Endothelial cell of umbilical vein (primary cell): Measurements from ENCODE around the gene ANKS1B. TPM values are rescaled to one million over a fixed set of nuclear protein-coding genes. Genes with fewer than 3 reads are reported as not detected.

Source experiments
- BruUV-seq: library from RNA; stranded (reverse); fragments of 400-500 nt; replicated peaks from 2 replicates; lab custom pipeline; 2021; lab: Mats Ljungman, UMichigan
- CTCF ChIA-PET: fragments of 300-600, 350-600 bp; sonication (Branson Sonifier 250); formaldehyde crosslinking; loops from one replicate; lab custom pipeline; 2021; ENCODE audit warnings: antibody characterized with exemption, inconsistent platforms; lab: Charles Lee
- POLR2A ChIA-PET: fragments of 300-600, 350-600 bp; sonication (Branson Sonifier 250); formaldehyde crosslinking; loops from one replicate; lab custom pipeline; 2021; ENCODE audit warnings: antibody characterized with exemption, inconsistent platforms; lab: Charles Lee
- DNase-seq: peaks from one replicate; pipeline ENCODE4 v3.0.0-alpha.2; 2011; ENCODE audit warnings: low read depth, low spot score
- FAIRE-seq: peaks from 2 replicates; lab custom pipeline; 2011; peaks lifted over from hg19 to GRCh38; lab: Jason Lieb, UNC
- H2AFZ ChIP-seq: 2 replicates; pipeline ENCODE4 v1.6.0; 2012; ENCODE audit warnings: low read depth, low read length, control low read depth, inconsistent platforms
- H3K27ac ChIP-seq: 2 replicates; pipeline ENCODE4 v1.5.1; 2011; ENCODE audit warnings: low read depth, mild to moderate bottlenecking, control low read depth, low read length, moderate library complexity; ENCODE audit not compliant: insufficient read depth
- H3K27me3 ChIP-seq, 2 experiments: 2 replicates each; pipeline versions ENCODE4 v1.6.0 to v1.6.1; 2011; ENCODE audit warnings: low read length in 2 of 2, mixed read lengths in 1 of 2; ENCODE audit not compliant: control insufficient read depth in 2 of 2, insufficient read depth in 2 of 2
- H3K36me3 ChIP-seq, 2 experiments: 2 replicates in 1 of 2; 3 replicates in 1 of 2; pipeline ENCODE4 v1.5.1; 2011; ENCODE audit warnings: low read length in 2 of 2, mild to moderate bottlenecking in 1 of 2, moderate library complexity in 1 of 2; ENCODE audit not compliant: control insufficient read depth in 2 of 2, insufficient read depth in 2 of 2; ENCODE audit errors: extremely low read depth in 1 of 2
- H3K4me1 ChIP-seq: 3 replicates; pipeline ENCODE4 v1.5.1; 2011; ENCODE audit warnings: mild to moderate bottlenecking, low read length; ENCODE audit not compliant: control insufficient read depth, insufficient read depth; ENCODE audit errors: extremely low read depth
- H3K4me2 ChIP-seq: 2 replicates; pipeline ENCODE4 v1.6.1; 2011; ENCODE audit warnings: low read length, control low read depth, mixed read lengths; ENCODE audit not compliant: insufficient read depth
- H3K4me3 ChIP-seq, 3 experiments: fragments of 200-600 bp in 1 of 3; sonication (generic), shearing (Covaris generic) in 1 of 3; replicated peaks in 1 of 3; 2 replicates each; pipeline ENCODE4 v1.5.1; 2011 to 2016; ENCODE audit warnings: control low read depth in 3 of 3, low read length in 3 of 3, mild to moderate bottlenecking in 2 of 3, inconsistent platforms in 1 of 3, low read depth in 1 of 3, moderate library complexity in 1 of 3; ENCODE audit not compliant: insufficient read depth in 1 of 3
- H3K79me2 ChIP-seq: 2 replicates; pipeline ENCODE4 v1.6.0; 2012; ENCODE audit warnings: low read length, inconsistent platforms; ENCODE audit not compliant: control insufficient read depth, insufficient read depth
- H3K9ac ChIP-seq: replicated peaks from 2 replicates; pipeline ENCODE3; 2011; ENCODE audit warnings: low read length, control low read depth; ENCODE audit not compliant: insufficient read depth; ENCODE audit errors: extremely low read depth
- H3K9me1 ChIP-seq: replicated peaks from 3 replicates; pipeline ENCODE4 v1.6.0; 2011; ENCODE audit warnings: mild to moderate bottlenecking, low read length; ENCODE audit not compliant: control insufficient read depth, insufficient read depth; ENCODE audit errors: extremely low read depth
- H3K9me3 ChIP-seq: replicated peaks from 2 replicates; pipeline ENCODE4 v1.5.1; 2012; ENCODE audit warnings: low read length, inconsistent platforms; ENCODE audit not compliant: control insufficient read depth, insufficient read depth
- H4K20me1 ChIP-seq: replicated peaks from 2 replicates; pipeline ENCODE3; 2011; ENCODE audit warnings: mild to moderate bottlenecking, low read length; ENCODE audit not compliant: control insufficient read depth, insufficient read depth; ENCODE audit errors: extremely low read depth
- GATA2 ChIP-seq: IDR thresholded peaks from 2 replicates; pipeline ENCODE4 v1.7.0; 2011; ENCODE audit warnings: low read depth, mild to moderate bottlenecking, moderate library complexity, mixed read lengths, low read length; ENCODE audit not compliant: insufficient read length, insufficient read depth
- MYC ChIP-seq: IDR thresholded peaks from one replicate; pipeline ENCODE4 v1.6.1; 2011; ENCODE audit warnings: mild to moderate bottlenecking, low read depth, low read length
- POLR2A ChIP-seq: IDR thresholded peaks from 2 replicates; pipeline ENCODE4 v1.6.1; 2012; ENCODE audit warnings: low read depth, mild to moderate bottlenecking, control low read depth, low read length
- POLR2AphosphoS5 ChIP-seq: IDR thresholded peaks from 2 replicates; pipeline ENCODE4 v1.6.1; 2012; ENCODE audit warnings: low read depth, mild to moderate bottlenecking, control low read depth, low read length, moderate library complexity; ENCODE audit not compliant: insufficient read depth
- dilution Hi-C: fragments of 300-500 bp; cut with MboI; formaldehyde crosslinking; loops from one replicate; pipeline ENCODE4 v1.15.0; 2019; ENCODE audit warnings: low sequenced_read_pairs; ENCODE audit not compliant: extremely low pct_ligation_motif_present
- intact Hi-C: fragments of 100-400 bp; cut with micrococcal nuclease; formaldehyde crosslinking; loops from one replicate; pipeline ENCODE4 v1.10.0; 2022
- polyA plus RNA-seq, 4 experiments: library from polyadenylated mRNA; depleted of rRNA in 3 of 4; stranded (reverse) in 3 of 4; unstranded in 1 of 4; fragments of >200 nt; gene quantifications; 2 replicates each; pipeline versions ENCODE4 v1.2.1 to v1.2.3, GENCODE V29; 2011 to 2012; ENCODE audit warnings: missing spikeins in 1 of 4
- total RNA-seq: library from RNA; stranded (reverse); gene quantifications from 2 replicates; pipeline ENCODE4 v1.2.3, GENCODE V29; 2021

The ANKS1B gene
- total and polyA plus RNA-seq, 2 donors (not counting 3 experiments of a cell fraction or from before 2014, with no cell fraction given): 0.15 to 0.38 TPM

DNA sequence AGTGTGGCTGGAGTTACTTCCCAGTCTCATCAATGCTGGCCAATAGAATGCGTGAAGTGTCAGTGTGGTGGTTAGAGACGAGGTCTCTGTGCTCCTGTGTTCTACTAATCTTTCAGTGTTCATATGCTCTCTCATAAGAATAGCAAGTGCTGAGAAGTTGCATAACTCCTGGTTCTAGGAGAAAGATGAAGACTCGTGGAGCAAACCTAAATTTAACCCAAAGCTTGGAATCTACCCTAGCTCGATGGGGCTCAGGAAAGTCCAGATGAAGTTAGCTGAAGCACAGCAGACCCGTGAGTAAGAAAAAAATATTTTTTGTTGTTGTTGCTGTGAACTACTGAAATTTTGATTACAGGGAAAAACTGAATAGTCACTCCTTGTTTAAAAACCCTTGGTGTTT, 927.1 kb downstream of the ANKS1B start:
- H2AFZ ChIP-seq: no peak overlapping the region
- no peak overlapping the region for H3K4me3 ChIP-seq
- H3K79me2 ChIP-seq: no peaks in the 10 kb centered on the region
- ChIA-PET POLR2A (no interaction called here), CTCF (no interaction called here)
- no peaks in the 10 kb centered on the region for H3K9me3 ChIP-seq
- TF ChIP-seq POLR2A: no peak
- no peak for TF ChIP-seq GATA2
- TF ChIP-seq MYC: no peak
- FAIRE-seq: no peak
- no peak overlapping the region for H3K4me2 ChIP-seq
- dilution Hi-C loops (no loop called here), intact Hi-C loops (no loop called here)
- H3K27me3 ChIP-seq: no peaks in the 10 kb centered on the region
- DNase-seq: no peak
- no peaks in the 10 kb centered on the region for H3K36me3 ChIP-seq
- no peak overlapping the region for H3K27ac ChIP-seq
- BruUV-seq: no TSS peak
- H4K20me1 ChIP-seq: no peaks in the 10 kb centered on the region
- no peaks in the 10 kb centered on the region for H3K9me1 ChIP-seq
- H3K9ac ChIP-seq: no peak overlapping the region
- H3K4me1 ChIP-seq: no peaks in the 10 kb centered on the region

GRCh38 chr12:99056186-99056585, 928.5 kb downstream of the ANKS1B start:
- FAIRE-seq: no peak
- CTCF ChIA-PET: no interaction called here
- no peaks in the 10 kb centered on the region for H3K4me1 ChIP-seq

More at GRCh38 chr12:99056186-99056585, 928.5 kb downstream of the ANKS1B start:
- Histone ChIP-seq H3K4me3 (no peak overlapping the region), H2AFZ (no peak overlapping the region), H3K9me1 (no peaks in the 10 kb centered on the region), H3K27ac (no peak overlapping the region), H4K20me1 (no peaks in the 10 kb centered on the region), H3K36me3 (no peaks in the 10 kb centered on the region), H3K79me2 (no peaks in the 10 kb centered on the region), H3K27me3 (no peaks in the 10 kb centered on the region), H3K9me3 (no peaks in the 10 kb centered on the region), H3K9ac (no peak overlapping the region), H3K4me2 (no peak overlapping the region)
- POLR2A ChIA-PET: no interaction called here
- BruUV-seq: no TSS peak
- intact Hi-C loops (no loop called here), dilution Hi-C loops (no loop called here)
- DNase-seq: no peak
- TF ChIP-seq POLR2A: no peak
- TF ChIP-seq POLR2AphosphoS5: no peak
